ENCODE results near the gene ITFG2.

ITFG2 gene

DNA sequence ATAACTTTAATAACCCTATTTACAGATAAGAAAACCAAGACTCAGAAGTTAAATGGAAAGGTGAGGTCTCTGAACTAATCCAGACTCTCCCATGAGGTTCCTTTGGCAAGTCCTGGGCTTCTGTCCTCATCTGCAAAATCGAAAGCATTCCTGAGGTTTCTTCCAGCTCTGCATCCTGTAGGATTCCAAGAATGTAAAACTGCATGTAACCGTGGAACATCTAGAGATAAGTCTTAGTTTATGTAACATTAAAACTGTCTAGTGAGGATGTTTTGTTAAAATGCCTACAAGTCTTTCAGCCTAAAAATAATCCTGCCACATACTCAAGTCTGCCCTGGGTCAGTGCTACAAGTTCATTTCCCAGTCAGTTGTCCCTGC lies 7.3 kb upstream of the ITFG2 start:
- DNase-seq (ENCODE audit: low read depth, low spot score) = no peak
- H3K4me1 ChIP-seq (ENCODE audit: insufficient read depth, insufficient read length) = no peaks in the 10 kb centered on the region
- no peaks in the 10 kb centered on the region for H3K9me3 ChIP-seq (ENCODE audit: insufficient read depth, low read length)
- peaks cover 77% of the 10 kb centered on the region for H3K36me3 ChIP-seq (ENCODE audit: insufficient read depth, insufficient read length, low read length)
- no peak overlapping the region for H3K4me3 ChIP-seq (ENCODE audit: insufficient read length, low read depth)
- H3K27me3 ChIP-seq (ENCODE audit: insufficient read depth, insufficient read length) = no peaks in the 10 kb centered on the region
- H3K9ac ChIP-seq (ENCODE audit: insufficient read length, low read depth) = no peak overlapping the region
- TF ChIP-seq ZNF274 (IDR thresholded peaks at IDR 0.05; ENCODE audit: low read depth, low read length) (no peak), YY1 (IDR thresholded peaks at IDR 0.05; ENCODE audit: insufficient read depth, insufficient read length) (no peak), SUZ12 (IDR thresholded peaks at IDR 0.05; ENCODE audit: extremely low read depth, insufficient read depth, insufficient read length) (no peak)

DNA sequence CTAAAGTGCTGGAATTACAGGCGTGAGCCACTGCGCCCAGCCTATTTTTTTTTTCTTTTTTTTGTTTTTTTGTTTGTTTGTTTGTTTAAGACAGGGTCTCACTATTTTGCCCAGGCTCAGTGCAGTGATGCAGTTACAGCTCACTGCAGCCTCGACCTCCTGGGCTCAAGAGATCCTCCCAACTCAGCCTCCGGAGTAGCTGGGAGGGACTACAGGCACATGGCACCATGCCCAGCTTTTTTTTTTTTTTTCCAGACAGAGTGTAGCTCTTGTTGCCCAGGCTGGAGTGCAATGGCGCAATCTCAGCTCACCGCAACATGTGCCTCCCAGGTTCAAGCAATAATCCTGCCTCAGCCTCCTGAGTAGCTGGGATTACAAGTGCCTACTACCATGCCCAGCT lies 5.8 kb upstream of the ITFG2 start:
- Histone ChIP-seq H3K4me1 (ENCODE audit: insufficient read depth, insufficient read length) (no peaks in the 10 kb centered on the region), H3K4me3 (ENCODE audit: insufficient read length, low read depth) (no peak overlapping the region), H3K9ac (ENCODE audit: insufficient read length, low read depth) (no peak overlapping the region), H3K36me3 (ENCODE audit: insufficient read depth, insufficient read length, low read length) (peaks cover 61% of the 10 kb centered on the region), H3K9me3 (ENCODE audit: insufficient read depth, low read length) (no peaks in the 10 kb centered on the region), H3K27me3 (ENCODE audit: insufficient read depth, insufficient read length) (no peaks in the 10 kb centered on the region)
- DNase-seq (ENCODE audit: low read depth, low spot score) = no peak
- TF ChIP-seq SUZ12 (IDR thresholded peaks at IDR 0.05; ENCODE audit: extremely low read depth, insufficient read depth, insufficient read length) (no peak), YY1 (IDR thresholded peaks at IDR 0.05; ENCODE audit: insufficient read depth, insufficient read length) (no peak), ZNF274 (IDR thresholded peaks at IDR 0.05; ENCODE audit: low read depth, low read length) (no peak)

DNA sequence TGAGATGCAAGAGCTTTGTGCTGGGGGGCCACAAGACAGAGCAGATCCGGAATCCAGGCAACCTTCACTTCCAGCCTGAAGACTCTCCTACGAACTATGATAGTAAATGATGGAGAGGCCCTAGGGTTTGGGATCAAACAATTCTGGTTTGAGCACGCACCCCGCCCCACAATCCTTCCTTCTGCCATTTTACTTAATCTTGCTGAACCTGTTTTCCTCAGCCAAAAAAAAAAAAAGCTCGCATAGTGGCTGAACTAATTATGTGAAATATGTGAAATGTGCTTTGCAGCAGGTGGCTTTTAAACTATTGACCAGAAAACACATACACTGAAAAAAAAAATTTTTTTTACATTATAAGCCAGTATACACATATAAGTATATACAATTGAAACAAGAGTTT lies 667 bp upstream of the ITFG2 start:
- Histone ChIP-seq H3K9me3 (ENCODE audit: insufficient read depth, low read length) (no peaks in the 10 kb centered on the region), H3K4me3 (ENCODE audit: insufficient read length, low read depth) (no peak overlapping the region), H3K4me1 (ENCODE audit: insufficient read depth, insufficient read length) (no peaks in the 10 kb centered on the region), H3K27me3 (ENCODE audit: insufficient read depth, insufficient read length) (no peaks in the 10 kb centered on the region), H3K9ac (ENCODE audit: insufficient read length, low read depth) (no peak overlapping the region), H3K36me3 (ENCODE audit: insufficient read depth, insufficient read length, low read length) (peaks cover 33% of the 10 kb centered on the region)
- DNase-seq (ENCODE audit: low read depth, low spot score) = no peak
- TF ChIP-seq YY1 (IDR thresholded peaks at IDR 0.05; ENCODE audit: insufficient read depth, insufficient read length) = no peak
- TF ChIP-seq ZNF274 (IDR thresholded peaks at IDR 0.05; ENCODE audit: low read depth, low read length) = no peak
- TF ChIP-seq SUZ12 (IDR thresholded peaks at IDR 0.05; ENCODE audit: extremely low read depth, insufficient read depth, insufficient read length) = no peak

DNA sequence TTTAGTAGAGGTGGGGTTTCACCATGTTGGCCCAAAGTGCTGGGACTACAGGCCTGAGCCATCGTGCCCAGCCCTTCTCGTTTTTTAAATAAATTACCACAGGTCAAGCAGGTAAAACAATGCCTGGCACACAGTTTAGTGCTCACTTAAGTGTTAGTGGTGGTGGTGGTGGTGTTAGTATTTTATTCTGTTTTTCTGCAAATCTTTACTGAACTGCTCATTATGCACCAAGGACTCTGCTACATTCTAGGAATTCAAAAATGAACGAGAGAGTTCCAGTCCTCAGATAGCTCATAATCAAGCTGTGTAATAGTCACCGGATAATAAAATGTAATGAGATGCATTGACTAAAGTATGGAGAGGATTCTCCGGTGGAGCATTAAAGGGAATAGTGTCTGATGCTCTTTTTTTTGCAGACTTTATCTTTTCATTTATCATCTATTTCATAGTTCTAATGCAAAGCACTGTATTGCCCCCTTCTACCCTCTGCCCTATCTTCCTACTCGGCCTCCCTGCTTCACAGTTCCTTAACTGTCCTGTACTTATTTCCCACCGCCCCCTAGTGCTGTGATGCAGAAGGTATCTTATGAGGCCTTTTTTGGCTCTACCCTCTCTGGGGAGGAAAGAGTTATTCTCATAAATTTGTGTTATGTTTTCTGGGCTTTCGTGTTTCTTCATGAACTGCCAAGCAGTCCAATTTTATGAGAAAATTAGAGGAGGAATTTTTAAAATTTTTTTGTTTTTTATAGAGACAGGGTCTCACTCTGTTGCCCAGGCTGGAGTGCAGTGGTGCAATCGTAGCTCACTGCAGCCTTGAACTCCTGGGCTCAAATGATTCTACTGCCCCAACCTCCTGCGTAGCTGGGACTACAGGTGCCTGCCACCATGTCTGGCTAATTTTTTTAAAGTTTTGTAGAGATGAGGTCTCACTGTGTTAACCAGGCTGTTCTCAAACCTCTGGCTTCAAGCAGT lies 1.0 kb downstream of the ITFG2 start:
- peak; percentile 73 for DNase-seq (ENCODE audit: low read depth, low spot score)
- Histone ChIP-seq H3K27me3 (ENCODE audit: insufficient read depth, insufficient read length) (no peaks in the 10 kb centered on the region), H3K4me3 (ENCODE audit: insufficient read length, low read depth) (peak overlapping the region; percentile 96), H3K36me3 (ENCODE audit: insufficient read depth, insufficient read length, low read length) (peaks cover 40% of the 10 kb centered on the region), H3K4me1 (ENCODE audit: insufficient read depth, insufficient read length) (no peaks in the 10 kb centered on the region), H3K9ac (ENCODE audit: insufficient read length, low read depth) (peak overlapping the region; percentile 99), H3K9me3 (ENCODE audit: insufficient read depth, low read length) (no peaks in the 10 kb centered on the region)
- no peak for TF ChIP-seq ZNF274 (IDR thresholded peaks at IDR 0.05; ENCODE audit: low read depth, low read length)
- TF ChIP-seq YY1 (IDR thresholded peaks at IDR 0.05; ENCODE audit: insufficient read depth, insufficient read length) = no peak
- TF ChIP-seq SUZ12 (IDR thresholded peaks at IDR 0.05; ENCODE audit: extremely low read depth, insufficient read depth, insufficient read length) = no peak

DNA sequence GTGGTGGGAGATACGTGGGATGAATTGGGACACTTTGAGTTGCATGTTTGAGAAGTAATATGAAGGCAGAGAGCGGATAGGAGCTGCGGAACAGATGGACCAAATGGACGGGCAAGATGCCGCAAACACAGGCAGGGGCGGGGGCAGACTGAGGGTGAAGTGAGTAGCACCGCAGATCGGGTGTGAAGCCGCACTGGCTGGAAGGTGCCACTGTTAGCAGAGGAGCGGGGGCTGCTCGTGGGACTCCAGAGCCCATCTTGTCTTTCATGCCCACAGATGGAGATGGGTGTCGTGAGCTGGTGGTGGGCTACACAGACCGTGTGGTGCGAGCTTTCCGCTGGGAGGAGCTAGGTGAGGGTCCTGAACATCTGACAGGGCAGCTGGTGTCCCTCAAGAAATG lies 7.3 kb downstream of the ITFG2 start:
- Histone ChIP-seq H3K4me3 (ENCODE audit: insufficient read length, low read depth) (no peak overlapping the region), H3K36me3 (ENCODE audit: insufficient read depth, insufficient read length, low read length) (peaks cover 91% of the 10 kb centered on the region), H3K9ac (ENCODE audit: insufficient read length, low read depth) (no peak overlapping the region), H3K9me3 (ENCODE audit: insufficient read depth, low read length) (no peaks in the 10 kb centered on the region), H3K4me1 (ENCODE audit: insufficient read depth, insufficient read length) (peaks cover 15% of the 10 kb centered on the region), H3K27me3 (ENCODE audit: insufficient read depth, insufficient read length) (no peaks in the 10 kb centered on the region)
- no peak for DNase-seq (ENCODE audit: low read depth, low spot score)
- TF ChIP-seq YY1 (IDR thresholded peaks at IDR 0.05; ENCODE audit: insufficient read depth, insufficient read length) (no peak), SUZ12 (IDR thresholded peaks at IDR 0.05; ENCODE audit: extremely low read depth, insufficient read depth, insufficient read length) (no peak), ZNF274 (IDR thresholded peaks at IDR 0.05; ENCODE audit: low read depth, low read length) (no peak)

DNA sequence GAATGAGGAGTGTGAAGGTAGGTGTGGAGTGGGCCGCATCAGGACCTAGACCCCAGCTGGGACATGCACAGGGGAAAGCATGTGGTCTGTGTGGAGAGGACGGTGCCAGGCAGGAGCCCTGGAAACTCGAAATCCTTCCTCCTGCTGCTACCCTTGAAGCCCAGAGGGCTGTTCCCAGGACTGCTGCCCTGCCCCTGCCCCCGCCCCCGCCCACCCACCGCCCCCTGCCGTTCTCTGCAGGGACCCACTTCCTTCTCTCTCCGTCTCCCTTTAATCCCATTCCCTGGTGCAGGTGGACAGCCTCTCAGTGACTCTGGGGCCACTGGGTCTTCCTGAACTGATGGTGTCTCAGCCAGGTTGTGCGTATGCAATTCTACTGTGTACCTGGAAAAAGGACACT lies 8.0 kb downstream of the ITFG2 start:
- no peak for DNase-seq (ENCODE audit: low read depth, low spot score)
- Histone ChIP-seq H3K36me3 (ENCODE audit: insufficient read depth, insufficient read length, low read length) (peaks cover 91% of the 10 kb centered on the region), H3K4me3 (ENCODE audit: insufficient read length, low read depth) (no peak overlapping the region), H3K9me3 (ENCODE audit: insufficient read depth, low read length) (no peaks in the 10 kb centered on the region), H3K9ac (ENCODE audit: insufficient read length, low read depth) (no peak overlapping the region), H3K4me1 (ENCODE audit: insufficient read depth, insufficient read length) (peaks cover 18% of the 10 kb centered on the region), H3K27me3 (ENCODE audit: insufficient read depth, insufficient read length) (no peaks in the 10 kb centered on the region)
- TF ChIP-seq SUZ12 (IDR thresholded peaks at IDR 0.05; ENCODE audit: extremely low read depth, insufficient read depth, insufficient read length) (no peak), YY1 (IDR thresholded peaks at IDR 0.05; ENCODE audit: insufficient read depth, insufficient read length) (no peak), ZNF274 (IDR thresholded peaks at IDR 0.05; ENCODE audit: low read depth, low read length) (no peak)

DNA sequence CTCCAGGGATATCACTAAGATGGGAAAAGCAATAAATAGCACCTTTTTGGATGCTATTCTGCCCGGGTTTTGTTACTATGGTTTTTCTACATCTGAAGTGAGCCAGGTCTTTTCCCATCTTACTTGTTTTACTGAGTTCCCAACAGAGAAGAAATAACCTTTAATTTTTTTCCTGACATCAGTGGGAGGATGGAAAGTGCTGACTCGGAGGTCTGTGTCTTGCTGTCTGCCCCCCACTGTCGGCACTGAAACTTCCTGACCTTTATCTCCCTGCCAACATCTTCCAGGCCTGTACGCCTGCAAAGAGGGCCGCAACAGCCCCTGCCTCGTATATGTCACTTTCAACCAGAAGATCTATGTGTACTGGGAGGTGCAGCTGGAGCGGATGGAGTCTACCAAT lies 11.0 kb downstream of the ITFG2 start:
- H3K4me3 ChIP-seq (ENCODE audit: insufficient read length, low read depth) = no peak overlapping the region
- no peak for DNase-seq (ENCODE audit: low read depth, low spot score)
- H3K4me1 ChIP-seq (ENCODE audit: insufficient read depth, insufficient read length) = peaks cover 29% of the 10 kb centered on the region
- TF ChIP-seq ZNF274 (IDR thresholded peaks at IDR 0.05; ENCODE audit: low read depth, low read length) = no peak
- H3K27me3 ChIP-seq (ENCODE audit: insufficient read depth, insufficient read length) = no peaks in the 10 kb centered on the region
- no peak overlapping the region for H3K9ac ChIP-seq (ENCODE audit: insufficient read length, low read depth)
- H3K9me3 ChIP-seq (ENCODE audit: insufficient read depth, low read length) = no peaks in the 10 kb centered on the region
- H3K36me3 ChIP-seq (ENCODE audit: insufficient read depth, insufficient read length, low read length) = peaks cover 97% of the 10 kb centered on the region

Data from NT2/D1 (cell line).